ENCODE results near the gene KRTAP5-6. TPM values are rescaled to one million over a fixed set of nuclear protein-coding genes. Genes with fewer than 3 reads are reported as not detected.
A peak's percentile ranks its signal among the peaks of the same experiment; 100 is the strongest.
"Not testable (repeated sequence)": the region's sequence is repeated elsewhere in the genome, so short reads cannot be mapped to it uniquely, and the experiment has no call there.

Gene KRTAP5-6
- polyA plus RNA-seq, 1 of the 3 experiments (the other 2 are of a cell fraction), result not detected

DNA sequence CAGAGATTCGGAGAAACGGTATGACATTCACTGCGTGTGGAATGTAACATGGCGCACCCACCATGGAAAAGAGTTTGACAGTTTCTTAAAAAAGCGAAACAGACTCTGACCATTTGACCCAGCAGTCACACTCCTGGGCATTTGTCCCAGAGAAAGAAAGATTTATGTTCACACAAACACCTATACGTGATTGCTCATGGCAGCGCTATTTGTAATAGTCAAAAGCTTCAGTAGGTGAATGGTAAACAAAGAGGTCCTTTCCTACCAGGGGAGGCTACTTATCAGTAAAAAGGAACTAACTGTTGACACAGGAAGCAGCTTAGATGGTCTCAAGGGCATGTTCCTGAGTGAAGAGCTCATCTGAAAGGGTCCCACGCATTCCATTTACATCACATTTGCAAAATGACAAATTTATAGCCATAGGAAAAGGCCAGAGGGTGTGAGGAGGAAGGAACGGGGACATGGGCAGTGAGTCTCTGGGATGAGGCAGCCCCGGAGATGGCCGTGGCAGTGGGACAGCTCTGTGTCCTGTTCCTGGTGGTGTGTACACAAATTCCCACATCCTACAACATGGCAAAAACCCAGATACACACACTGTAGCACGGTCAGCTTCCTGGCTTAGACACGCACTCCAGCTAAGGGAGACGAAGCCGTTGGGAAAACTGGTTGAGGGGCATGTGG lies 14.6 kb upstream of the KRTAP5-6 start:
- POLR2A ChIA-PET, result no interaction called here
- Histone ChIP-seq H3K9me3 (no peaks in the 10 kb centered on the region), H4K20me1 (ENCODE audit: insufficient read depth) (no peaks in the 10 kb centered on the region), H3K4me2 (no peak overlapping the region), H3K27me3 (ENCODE audit: insufficient read depth) (no peaks in the 10 kb centered on the region), H2AFZ (ENCODE audit: low read depth) (no peak overlapping the region), H3K4me3 (ENCODE audit: low read depth in 2 of 2, low read length in 1 of 2) (no peak overlapping the region), H3K9me2 (no peaks in the 10 kb centered on the region), H3F3A (replicated peaks; ENCODE audit: insufficient read depth) (no peaks in the 10 kb centered on the region), H3K4me1 (ENCODE audit: control insufficient read depth in 1 of 2, insufficient read depth in 2 of 2, low read depth in 1 of 2, low read length in 1 of 2) (no peaks in the 10 kb centered on the region), H3K79me2 (ENCODE audit: insufficient read depth) (no peaks in the 10 kb centered on the region), H3K9ac (no peak overlapping the region), H3K36me3 (replicated peaks in 1 of 2; ENCODE audit: control insufficient read depth in 1 of 2, insufficient read depth in 2 of 2, low read length in 1 of 2) (no peaks in the 10 kb centered on the region), H3K27ac (ENCODE audit: low read depth in 2 of 2, low read length in 1 of 2) (no peak overlapping the region)
- WGBS (ENCODE audit: low lambda C conversion rate), result 71% methylated on average over 15 of the region's 15 CpGs
- CTCF ChIA-PET, result interaction anchor here (0.8 to 14.1 kb wide), 8 partner anchors 9 to 474 kb away, joined by 3 to 101 read pairs (median 8); no protein-coding TSS in a partner anchor
- no peak for TF ChIP-seq FOXM1 (IDR thresholded peaks at IDR 0.05; ENCODE audit: low read depth)
- TF ChIP-seq, protein P1, sequence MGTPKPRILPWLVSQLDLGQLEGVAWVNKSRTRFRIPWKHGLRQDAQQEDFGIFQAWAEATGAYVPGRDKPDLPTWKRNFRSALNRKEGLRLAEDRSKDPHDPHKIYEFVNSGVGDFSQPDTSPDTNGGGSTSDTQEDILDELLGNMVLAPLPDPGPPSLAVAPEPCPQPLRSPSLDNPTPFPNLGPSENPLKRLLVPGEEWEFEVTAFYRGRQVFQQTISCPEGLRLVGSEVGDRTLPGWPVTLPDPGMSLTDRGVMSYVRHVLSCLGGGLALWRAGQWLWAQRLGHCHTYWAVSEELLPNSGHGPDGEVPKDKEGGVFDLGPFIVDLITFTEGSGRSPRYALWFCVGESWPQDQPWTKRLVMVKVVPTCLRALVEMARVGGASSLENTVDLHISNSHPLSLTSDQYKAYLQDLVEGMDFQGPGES (IDR thresholded peaks at IDR 0.05; ENCODE audit: low read depth, low read length), result no peak
- no peak for TF ChIP-seq TAF1 (IDR thresholded peaks at IDR 0.05; ENCODE audit: borderline replicate concordance, low read depth, low read length)
- no peak for TF ChIP-seq MXI1 (IDR thresholded peaks at IDR 0.05; ENCODE audit: low read depth, low read length)
- no peak for TF ChIP-seq RAD21 (IDR thresholded peaks at IDR 0.05; ENCODE audit: low read length)
- no peak for DNase-seq

DNA sequence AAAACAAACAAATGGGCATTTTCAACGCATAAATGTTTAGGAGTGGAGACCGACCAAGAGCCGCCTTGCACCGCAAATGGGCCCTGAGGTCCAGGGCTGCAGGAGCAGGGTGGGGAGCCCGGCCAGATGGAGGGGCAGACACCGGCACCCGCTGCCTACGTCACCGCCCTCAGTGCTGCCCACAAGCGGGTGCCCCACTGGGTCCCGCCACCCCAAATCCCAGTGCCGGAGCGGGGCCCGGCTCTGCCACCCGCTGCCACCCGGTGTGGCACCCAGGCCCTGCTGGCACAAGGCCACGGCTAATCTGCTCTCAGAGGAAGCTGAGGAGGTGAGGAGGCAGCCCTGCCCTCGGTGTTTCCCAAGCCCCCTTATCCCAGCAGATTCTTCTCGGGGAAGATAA lies 13.8 kb upstream of the KRTAP5-6 start:
- H3K9ac ChIP-seq; H3K9me3 ChIP-seq; DNase-seq; POLR2A ChIA-PET; H3K4me1 ChIP-seq (ENCODE audit: control insufficient read depth in 1 of 2, insufficient read depth in 2 of 2, low read depth in 1 of 2, low read length in 1 of 2); H2AFZ ChIP-seq (ENCODE audit: low read depth); H3F3A ChIP-seq (replicated peaks; ENCODE audit: insufficient read depth); H3K4me2 ChIP-seq; H3K79me2 ChIP-seq (ENCODE audit: insufficient read depth); H3K27ac ChIP-seq (ENCODE audit: low read depth in 2 of 2, low read length in 1 of 2); H4K20me1 ChIP-seq (ENCODE audit: insufficient read depth); H3K27me3 ChIP-seq (ENCODE audit: insufficient read depth); H3K4me3 ChIP-seq (ENCODE audit: low read depth in 2 of 2, low read length in 1 of 2); H3K36me3 ChIP-seq (replicated peaks in 1 of 2; ENCODE audit: control insufficient read depth in 1 of 2, insufficient read depth in 2 of 2, low read length in 1 of 2); H3K9me2 ChIP-seq: not testable (repeated sequence)
- CTCF ChIA-PET, result interaction anchor here (0.9 to 6.4 kb wide), 4 partner anchors 10 to 473 kb away, joined by 5 to 40 read pairs (median 12); no protein-coding TSS in a partner anchor
- WGBS (ENCODE audit: low lambda C conversion rate), result 68% methylated on average over 5 of the region's 19 CpGs

- H3K36me3 ChIP-seq (replicated peaks in 1 of 2; ENCODE audit: control insufficient read depth in 1 of 2, insufficient read depth in 2 of 2, low read length in 1 of 2); H2AFZ ChIP-seq (ENCODE audit: low read depth); H3K27ac ChIP-seq (ENCODE audit: low read depth in 2 of 2, low read length in 1 of 2); H3K4me3 ChIP-seq (ENCODE audit: low read depth in 2 of 2, low read length in 1 of 2); H3K4me1 ChIP-seq (ENCODE audit: control insufficient read depth in 1 of 2, insufficient read depth in 2 of 2, low read depth in 1 of 2, low read length in 1 of 2); H3K9me3 ChIP-seq; POLR2A ChIA-PET; H3K79me2 ChIP-seq (ENCODE audit: insufficient read depth); H3F3A ChIP-seq (replicated peaks; ENCODE audit: insufficient read depth); H3K9ac ChIP-seq; H4K20me1 ChIP-seq (ENCODE audit: insufficient read depth); H3K4me2 ChIP-seq; H3K9me2 ChIP-seq; H3K27me3 ChIP-seq (ENCODE audit: insufficient read depth); DNase-seq: not testable (repeated sequence)
- CTCF ChIA-PET, result interaction anchor here (2.6 kb wide), 1 partner anchor 9 kb away, joined by 15 read pairs; no protein-coding TSS in a partner anchor
- 82% methylated on average over 12 of the region's 24 CpGs for WGBS (ENCODE audit: low lambda C conversion rate)
These were observed 13.0 kb upstream of the KRTAP5-6 start for GRCh38 chr11:1683904-1684572.

- H3F3A ChIP-seq (replicated peaks; ENCODE audit: insufficient read depth); H3K4me1 ChIP-seq (ENCODE audit: control insufficient read depth in 1 of 2, insufficient read depth in 2 of 2, low read depth in 1 of 2, low read length in 1 of 2); H3K27ac ChIP-seq (ENCODE audit: low read depth in 2 of 2, low read length in 1 of 2); H3K9me2 ChIP-seq; H3K9ac ChIP-seq; H3K27me3 ChIP-seq (ENCODE audit: insufficient read depth); POLR2A ChIA-PET; H4K20me1 ChIP-seq (ENCODE audit: insufficient read depth); H3K79me2 ChIP-seq (ENCODE audit: insufficient read depth); H3K36me3 ChIP-seq (replicated peaks in 1 of 2; ENCODE audit: control insufficient read depth in 1 of 2, insufficient read depth in 2 of 2, low read length in 1 of 2); H2AFZ ChIP-seq (ENCODE audit: low read depth); H3K4me2 ChIP-seq; H3K9me3 ChIP-seq; CTCF ChIA-PET; H3K4me3 ChIP-seq (ENCODE audit: low read depth in 2 of 2, low read length in 1 of 2): not testable (repeated sequence)
- peak; percentile 34 for DNase-seq
- 60% methylated on average over 9 of the region's 18 CpGs for WGBS (ENCODE audit: low lambda C conversion rate)
These were observed 11.8 kb upstream of the KRTAP5-6 start for GRCh38 chr11:1684886-1685874.

DNA sequence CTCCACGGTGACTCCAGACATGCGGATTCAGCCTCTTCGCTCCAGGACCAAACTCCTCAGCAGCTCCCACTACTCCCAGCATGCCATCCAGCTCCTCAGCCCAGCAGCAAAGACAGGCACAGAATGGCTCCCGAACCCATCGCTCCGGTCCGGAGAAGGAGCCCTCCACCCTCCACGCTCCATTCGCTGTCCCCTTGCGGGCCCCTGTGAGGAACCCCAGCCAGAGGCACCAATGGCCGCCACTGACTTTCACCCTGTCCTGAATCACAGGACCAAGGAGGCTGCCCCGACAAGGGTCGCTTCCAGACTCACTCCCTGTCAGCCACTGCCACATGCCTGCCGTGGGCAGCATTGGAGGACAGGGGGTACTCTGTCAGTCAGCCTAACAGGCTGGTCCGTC lies 10.8 kb upstream of the KRTAP5-6 start:
- DNase-seq; H4K20me1 ChIP-seq (ENCODE audit: insufficient read depth): not testable (repeated sequence)

More for the DNA sequence above, 10.8 kb upstream of the KRTAP5-6 start:
- H3K9me2 ChIP-seq; H3K27me3 ChIP-seq (ENCODE audit: insufficient read depth); H3K9ac ChIP-seq; CTCF ChIA-PET; H3K4me2 ChIP-seq; H3K4me1 ChIP-seq (ENCODE audit: control insufficient read depth in 1 of 2, insufficient read depth in 2 of 2, low read depth in 1 of 2, low read length in 1 of 2); H3F3A ChIP-seq (replicated peaks; ENCODE audit: insufficient read depth); H3K4me3 ChIP-seq (ENCODE audit: low read depth in 2 of 2, low read length in 1 of 2); H3K36me3 ChIP-seq (replicated peaks in 1 of 2; ENCODE audit: control insufficient read depth in 1 of 2, insufficient read depth in 2 of 2, low read length in 1 of 2); H3K9me3 ChIP-seq; H2AFZ ChIP-seq (ENCODE audit: low read depth); H3K27ac ChIP-seq (ENCODE audit: low read depth in 2 of 2, low read length in 1 of 2); POLR2A ChIA-PET; H3K79me2 ChIP-seq (ENCODE audit: insufficient read depth): not testable (repeated sequence)
- WGBS (ENCODE audit: low lambda C conversion rate), result 73% methylated on average over 12 of the region's 15 CpGs
